CD4-positive, alpha-beta T cell treated with Interferon gamma for 1 hour (primary cell): ENCODE data around the gene TGFBRAP1.

Source experiments
- DNase-seq: peaks from one replicate; pipeline ENCODE4 v3.0.0-alpha.2; 2020

The TGFBRAP1 gene

GRCh38 chr2:105329561-105330495 lies at the start of gene TGFBRAP1:
TGFBRAP1 (minus strand) TSS chr2:105329735; CDS start chr2:105308301, 21,434 bp downstream.
- DNase-seq = peak; percentile 51

DNA sequence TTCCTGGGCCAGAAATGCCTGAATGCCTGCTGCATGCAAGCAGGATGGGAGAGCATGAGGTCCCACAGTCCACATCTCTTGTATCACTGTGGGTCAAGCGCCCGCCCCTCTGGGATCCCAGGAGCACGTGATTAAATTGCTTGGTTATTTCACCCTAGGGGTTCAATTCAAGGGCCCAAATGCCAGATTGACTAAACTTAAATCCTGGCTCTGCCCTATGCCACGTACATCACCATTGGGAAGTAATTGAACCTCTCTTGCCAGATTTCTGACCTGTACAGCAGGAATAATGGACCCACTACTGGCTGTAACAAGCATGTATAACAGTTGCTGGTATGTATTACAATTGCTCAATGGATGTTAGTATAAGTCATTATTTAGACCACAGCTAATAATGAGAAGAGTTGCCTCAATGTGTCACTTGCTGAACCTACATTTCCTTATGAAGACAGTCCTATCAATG lies 49.4 kb upstream of the TGFBRAP1 start:
- DNase-seq = no peak

DNA sequence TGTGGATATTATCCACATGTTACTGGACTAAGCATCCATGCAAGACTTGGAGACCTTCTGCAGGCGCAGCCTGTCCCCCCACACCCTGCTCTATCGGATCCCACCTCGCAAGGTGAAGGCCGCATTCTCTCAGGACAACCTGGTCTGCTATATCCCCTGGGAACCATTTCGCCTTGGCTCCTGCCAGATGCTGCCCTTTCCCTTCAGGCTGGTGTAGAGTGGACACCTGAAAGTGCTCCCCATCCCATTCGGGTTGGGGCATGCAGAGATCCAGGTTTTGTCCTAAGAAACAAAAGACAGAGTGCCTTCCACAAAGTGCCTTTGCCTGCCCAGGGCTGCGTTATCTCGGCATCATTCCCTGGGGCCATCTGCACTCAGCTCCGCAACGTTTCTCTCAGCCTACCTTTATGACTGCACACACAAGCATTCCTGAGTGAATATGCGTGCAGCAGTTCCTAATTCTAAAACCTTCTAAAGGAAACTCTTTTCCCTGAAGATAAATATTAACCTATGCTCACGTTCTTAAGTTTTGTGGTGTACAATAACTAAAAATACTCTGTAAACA lies 48.8 kb upstream of the TGFBRAP1 start:
- no peak for DNase-seq

GRCh38 chr2:105377871-105378270 lies 48.3 kb upstream of the TGFBRAP1 start:
- DNase-seq = no peak

- DNase-seq = no peak
These were observed 47.3 kb upstream of the TGFBRAP1 start for GRCh38 chr2:105376789-105377240.

GRCh38 chr2:105376010-105376409 lies 46.5 kb upstream of the TGFBRAP1 start:
- no peak for DNase-seq

- DNase-seq = no peak
These were observed 45.5 kb upstream of the TGFBRAP1 start for GRCh38 chr2:105375001-105375561.

DNA sequence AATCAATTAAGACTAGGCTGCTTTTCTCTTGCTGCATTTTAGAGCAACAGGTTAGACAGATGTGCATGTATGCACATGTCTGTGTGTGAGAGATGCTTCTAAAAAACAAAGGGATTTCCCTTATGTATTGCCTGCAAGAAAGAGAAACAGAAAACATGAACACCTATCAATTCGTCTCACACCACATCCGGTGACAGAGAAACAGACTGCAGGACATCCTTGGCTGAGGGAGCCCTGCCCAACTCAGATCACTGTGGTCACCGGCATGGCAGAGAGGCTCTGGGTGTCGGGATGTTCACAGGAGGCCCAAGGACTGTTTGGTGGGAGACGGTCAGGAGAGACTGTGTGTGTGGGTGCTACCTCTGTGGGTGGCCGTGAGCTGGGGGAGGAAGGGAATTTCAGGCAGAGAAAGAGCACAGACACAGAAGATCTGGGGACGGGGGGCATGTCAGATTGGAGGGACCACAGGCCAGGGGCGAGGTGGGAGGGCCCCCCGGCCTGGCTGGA lies 44.4 kb upstream of the TGFBRAP1 start:
- DNase-seq = no peak

DNA sequence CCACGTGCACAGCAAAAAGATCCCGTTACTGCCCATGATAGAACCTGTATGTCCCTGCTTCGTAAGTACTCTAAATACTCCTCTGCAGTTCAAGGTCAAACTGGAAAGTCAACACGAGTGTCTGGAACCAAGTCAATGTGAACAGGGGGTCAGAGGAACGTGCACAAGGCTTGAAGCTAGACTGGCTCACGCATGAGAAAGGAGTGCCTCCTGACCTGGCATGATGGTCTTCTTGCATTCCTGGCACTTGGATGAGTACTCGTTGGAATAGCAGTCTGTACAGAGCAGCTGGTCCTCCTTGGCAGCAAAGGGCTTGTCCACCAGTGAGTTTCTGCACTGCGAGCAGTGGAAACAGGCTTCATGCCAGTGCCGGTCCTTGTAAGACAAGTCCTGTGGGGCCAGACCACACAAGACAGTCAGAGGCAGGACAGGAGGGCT lies 43.8 kb upstream of the TGFBRAP1 start:
- no peak for DNase-seq

- no peak for DNase-seq
These were observed 42.3 kb upstream of the TGFBRAP1 start for GRCh38 chr2:105371810-105372209.

DNA sequence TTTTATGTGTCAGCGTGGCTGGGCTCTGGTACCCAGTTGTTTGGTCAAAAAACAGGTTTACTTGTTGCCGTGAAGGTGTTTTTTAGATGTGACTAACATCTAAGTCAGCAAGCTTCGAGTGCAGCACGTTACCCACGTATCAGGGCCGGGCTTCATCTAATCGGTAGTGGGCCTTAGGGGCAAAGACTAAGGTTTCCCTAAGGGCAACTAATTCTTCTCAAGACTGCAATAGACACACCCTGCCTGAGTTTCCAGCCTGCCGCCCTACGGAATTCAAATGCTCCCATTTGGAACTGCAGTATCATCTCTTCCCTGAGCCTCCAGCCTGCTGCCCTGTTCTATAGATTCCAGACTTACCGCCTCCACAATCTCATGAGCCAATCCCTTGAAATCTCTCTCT lies 41.6 kb upstream of the TGFBRAP1 start:
- DNase-seq = no peak

DNA sequence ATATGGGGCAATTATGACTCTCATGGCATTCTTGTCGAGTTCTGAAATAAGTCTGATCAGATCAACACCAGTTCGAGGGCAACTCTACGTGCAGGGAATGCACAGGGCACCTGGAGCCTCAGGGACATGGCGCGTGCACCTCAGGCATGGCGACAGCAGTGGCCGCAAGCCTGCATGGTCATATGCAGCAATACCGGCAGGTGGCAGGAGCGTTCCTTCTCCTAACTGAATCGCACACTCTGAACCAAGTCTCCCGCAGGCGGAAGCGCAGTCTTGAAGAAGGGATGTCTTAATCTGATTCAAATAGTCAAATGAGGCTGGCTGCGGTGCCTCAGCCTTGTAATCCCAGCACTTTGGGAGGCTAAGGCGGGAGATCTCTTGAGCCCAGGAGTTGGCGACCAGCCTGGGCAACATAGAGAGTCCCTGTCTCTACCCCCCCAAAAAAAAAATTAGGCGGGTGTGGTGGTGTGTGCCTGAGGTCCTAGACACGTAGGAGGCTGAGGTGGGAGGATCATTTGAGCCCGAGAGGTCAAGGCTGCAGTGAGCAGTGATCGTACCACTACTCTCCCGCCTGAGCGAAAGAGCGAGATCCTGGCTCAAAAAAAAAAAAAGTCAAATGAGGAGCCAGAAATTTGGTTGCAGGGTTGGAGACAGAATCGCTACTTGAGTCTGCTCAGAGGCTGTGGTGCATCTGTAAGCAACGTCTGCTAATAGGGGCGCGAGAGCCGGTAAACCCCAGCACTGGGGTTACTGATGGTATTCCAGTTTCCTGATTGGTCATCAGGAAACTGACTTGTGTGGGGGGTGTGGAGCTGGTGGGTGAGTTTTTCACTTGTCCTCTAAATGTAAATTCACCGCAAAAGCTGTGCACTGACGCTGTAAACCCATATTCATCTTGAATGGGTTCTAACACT lies 40.5 kb upstream of the TGFBRAP1 start:
- DNase-seq = peak; percentile 78

GRCh38 chr2:105368759-105369408 lies 39.3 kb upstream of the TGFBRAP1 start:
- DNase-seq = no peak

GRCh38 chr2:105365206-105365605 lies 35.7 kb upstream of the TGFBRAP1 start:
- no peak for DNase-seq

- DNase-seq = no peak
These were observed 35.1 kb upstream of the TGFBRAP1 start for GRCh38 chr2:105364436-105365139.

DNA sequence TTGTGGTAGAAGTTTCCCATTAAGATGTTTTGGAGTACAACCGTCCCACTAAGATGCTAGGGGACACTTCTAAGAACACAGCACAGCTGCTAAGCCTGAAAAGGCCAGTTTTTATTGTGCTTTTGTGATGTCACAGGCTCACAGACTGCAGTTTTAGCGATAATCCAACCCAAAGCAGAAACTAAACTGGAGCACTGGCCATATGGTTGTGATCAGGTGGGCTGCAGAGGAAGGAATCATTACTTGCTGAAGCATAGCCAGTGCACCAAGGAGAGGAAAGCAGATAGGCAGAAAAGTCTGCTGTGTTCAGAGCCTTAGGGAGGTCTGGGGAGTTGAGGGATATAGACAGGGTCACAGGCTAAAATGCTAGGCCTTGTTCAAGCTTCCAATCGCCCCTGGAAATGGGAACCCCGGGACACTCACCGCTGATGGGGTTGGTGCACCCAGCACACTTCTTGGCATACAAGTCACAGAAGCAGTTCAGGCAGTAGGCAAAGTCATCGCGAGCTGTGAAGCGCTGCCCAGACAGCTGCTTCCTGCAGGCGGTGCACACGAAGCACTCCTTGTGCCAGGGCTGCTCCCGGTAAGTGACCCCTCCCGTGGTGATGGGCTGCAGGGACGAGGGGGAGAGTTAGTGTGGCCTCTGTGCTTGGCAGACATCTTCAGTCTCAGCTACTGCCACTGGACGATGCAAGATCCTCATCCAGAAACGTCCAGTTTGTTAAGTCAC lies 33.5 kb upstream of the TGFBRAP1 start:
- no peak for DNase-seq

- no peak for DNase-seq
These were observed 31.8 kb upstream of the TGFBRAP1 start for GRCh38 chr2:105361102-105361889.

DNA sequence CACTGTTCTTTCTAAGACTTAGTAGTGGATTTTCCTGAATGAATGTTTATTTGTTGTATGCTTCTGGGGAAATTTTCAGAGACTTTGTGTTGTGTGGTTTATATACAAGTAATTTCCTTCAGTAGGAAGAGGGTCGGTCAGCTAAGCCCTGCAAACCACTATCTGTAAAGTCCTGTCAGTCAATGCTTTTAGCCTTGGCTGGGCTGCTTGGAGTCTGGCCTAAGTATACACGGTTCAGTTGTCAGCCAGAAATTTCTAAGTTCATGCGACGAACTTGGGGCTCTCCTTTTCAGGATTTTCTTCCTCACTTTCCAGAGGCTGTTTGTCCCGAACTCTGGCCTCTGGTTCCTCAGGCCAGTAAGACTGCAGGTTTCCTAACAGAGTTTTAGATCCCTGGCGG lies 29.1 kb upstream of the TGFBRAP1 start:
- no peak for DNase-seq

DNA sequence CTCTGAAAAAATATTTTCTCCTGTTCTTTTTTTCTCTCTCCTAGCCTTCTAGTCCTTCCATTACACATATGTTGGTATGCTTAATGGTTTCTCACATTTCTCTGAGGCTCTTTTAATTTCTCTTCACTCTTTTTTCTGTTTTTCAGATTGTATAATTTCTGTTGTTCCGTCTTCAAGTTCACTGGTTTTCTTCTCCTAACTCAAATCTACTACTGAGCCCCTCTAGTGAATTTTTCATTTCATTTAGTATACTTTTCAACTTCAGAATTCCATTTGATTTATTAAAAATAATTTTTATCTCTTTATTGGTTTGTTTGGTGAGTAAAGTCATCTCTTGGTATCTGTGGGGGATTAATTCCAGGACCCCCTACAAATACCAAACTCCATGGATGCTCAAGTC lies 27.6 kb upstream of the TGFBRAP1 start:
- no peak for DNase-seq
